H54 (cell line): ENCODE results near the gene TEX29.

ENCODE experiments used
- DNase-seq: peaks from one replicate; pipeline ENCODE4 v3.0.0; 2011; ENCODE audit warnings: low spot score, mixed read lengths; ENCODE audit not compliant: insufficient read length
- FAIRE-seq: peaks from 3 replicates; lab custom pipeline; 2011; peaks lifted over from hg19 to GRCh38; lab: Jason Lieb, UNC
- POLR2A ChIP-seq: IDR thresholded peaks from 2 replicates; pipeline ENCODE4 v1.6.1; 2011; ENCODE audit warnings: low read depth, mild to moderate bottlenecking, low read length

TEX29 gene

GRCh38 chr13:111345682-111346081 is 25.2 kb downstream of the TEX29 start:
- DNase-seq (no peak), FAIRE-seq (no peak)
- TF ChIP-seq POLR2A, result no peak

- no peak for TF ChIP-seq POLR2A
These were observed 25.7 kb downstream of the TEX29 start for GRCh38 chr13:111346101-111346680.

GRCh38 chr13:111347438-111347837 is 27.0 kb downstream of the TEX29 start:
- no peak for DNase-seq
- TF ChIP-seq POLR2A, result no peak
- FAIRE-seq, result no peak

More at GRCh38 chr13:111346101-111346680, 25.7 kb downstream of the TEX29 start:
- DNase-seq, result no peak
- no peak for FAIRE-seq

- no peak for TF ChIP-seq POLR2A
- no peak for DNase-seq
These were observed 33.1 kb downstream of the TEX29 start for GRCh38 chr13:111353508-111353907.

GRCh38 chr13:111354789-111355188 is 34.3 kb downstream of the TEX29 start:
- DNase-seq, result no peak
- no peak for TF ChIP-seq POLR2A
- no peak for FAIRE-seq

More at GRCh38 chr13:111353508-111353907, 33.1 kb downstream of the TEX29 start:
- no peak for FAIRE-seq

DNA sequence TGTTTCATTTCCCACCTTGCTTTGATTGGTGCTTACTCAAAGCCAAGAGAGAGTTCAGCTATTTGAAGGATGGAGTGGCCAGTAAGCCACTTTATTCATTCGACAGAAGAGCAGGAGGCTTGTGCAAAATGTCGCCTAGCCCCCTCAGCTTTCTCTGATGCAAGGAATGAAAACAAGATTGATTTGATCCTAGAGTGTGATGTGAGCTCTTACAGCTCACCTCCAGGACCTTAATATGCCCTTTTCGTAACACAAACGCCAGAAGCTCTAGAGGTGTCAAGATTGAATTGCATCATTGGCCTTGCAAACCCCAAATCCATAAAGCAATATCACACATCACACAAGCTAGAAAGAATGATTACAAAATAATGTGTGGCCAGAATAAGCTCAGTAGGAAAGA is 36.4 kb downstream of the TEX29 start:
- FAIRE-seq, result no peak
- DNase-seq, result no peak
- no peak for TF ChIP-seq POLR2A

GRCh38 chr13:111359237-111359915 is 38.9 kb downstream of the TEX29 start:
- DNase-seq, result no peak

GRCh38 chr13:111359930-111360329 is 39.5 kb downstream of the TEX29 start:
- FAIRE-seq (no peak), DNase-seq (no peak)
- TF ChIP-seq POLR2A, result no peak

More at GRCh38 chr13:111359237-111359915, 38.9 kb downstream of the TEX29 start:
- FAIRE-seq, result no peak
- no peak for TF ChIP-seq POLR2A

DNA sequence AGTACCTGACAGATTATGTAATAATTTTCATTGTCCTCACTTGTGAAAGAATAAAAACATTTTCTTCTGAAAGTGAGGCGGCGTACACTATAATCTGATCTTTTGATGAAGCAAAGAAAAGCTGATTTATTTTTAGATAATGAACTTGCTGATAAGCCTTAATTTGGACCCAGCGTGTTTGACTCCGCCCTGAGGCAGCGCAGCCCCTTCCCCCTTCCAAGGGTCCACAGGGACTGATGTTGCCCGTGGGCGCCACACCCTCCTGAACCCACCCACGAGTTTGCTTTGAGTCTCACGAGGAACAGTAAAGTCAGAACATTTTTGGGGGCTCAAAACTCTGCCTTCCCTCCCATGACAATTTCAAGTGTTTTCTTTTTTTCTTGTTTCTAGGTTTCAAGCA is 40.0 kb downstream of the TEX29 start:
- DNase-seq, result no peak
- TF ChIP-seq POLR2A, result no peak
- no peak for FAIRE-seq

- no peak for FAIRE-seq
- TF ChIP-seq POLR2A, result no peak
- no peak for DNase-seq
These were observed 40.8 kb downstream of the TEX29 start for GRCh38 chr13:111361046-111361872.

DNA sequence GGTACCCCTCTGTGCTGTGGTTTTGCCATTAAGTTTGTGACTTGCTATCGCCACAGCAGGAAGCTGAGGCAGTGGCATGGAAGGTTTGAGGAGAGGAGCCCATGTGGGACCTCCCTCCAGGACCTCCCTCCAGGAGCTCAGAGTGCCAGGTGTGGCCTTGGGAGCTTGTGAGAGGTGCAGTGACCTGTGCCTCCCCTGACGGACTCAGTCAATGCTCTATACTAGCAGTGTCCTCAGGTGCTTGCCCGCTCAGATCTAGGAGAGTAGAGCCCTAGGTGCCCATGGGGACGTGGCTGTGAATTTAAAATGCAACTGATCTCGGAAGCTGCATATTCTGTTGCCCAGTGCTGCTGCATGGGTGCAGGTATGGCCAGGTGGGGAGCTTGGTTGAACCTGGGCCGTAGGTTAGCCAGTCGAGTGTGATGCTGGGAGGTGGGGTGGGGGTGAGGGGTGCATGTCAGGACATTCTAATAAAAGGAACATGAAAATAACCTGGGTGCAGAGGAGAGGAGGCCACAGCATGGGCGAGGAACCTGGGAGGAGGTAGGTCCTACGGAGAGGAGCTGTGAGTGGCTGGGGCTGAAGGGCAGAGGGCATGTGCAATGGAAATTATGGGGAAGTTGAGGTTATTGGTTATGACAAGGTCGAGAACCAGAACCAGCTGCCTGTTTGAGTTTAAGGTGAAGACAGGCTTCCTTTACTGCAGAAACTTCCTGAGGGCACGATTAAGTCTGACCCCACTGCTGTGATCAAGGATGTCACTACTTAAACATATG is 41.6 kb downstream of the TEX29 start:
- DNase-seq (no peak), FAIRE-seq (no peak)
- TF ChIP-seq POLR2A, result no peak

- DNase-seq (no peak), FAIRE-seq (no peak)
- no peak for TF ChIP-seq POLR2A
These were observed 42.7 kb downstream of the TEX29 start for GRCh38 chr13:111363121-111363520.

- TF ChIP-seq POLR2A, result no peak
- FAIRE-seq (no peak), DNase-seq (no peak)
These were observed 43.1 kb downstream of the TEX29 start for GRCh38 chr13:111363591-111363990.
